Retinal pigment epithelial cell (primary cell): ENCODE results near the gene CADPS2.

Experiments
- DNase-seq: peaks from one replicate; pipeline ENCODE4 v3.0.0-alpha.2; 2010; ENCODE audit warnings: low read depth
- H3K4me3 ChIP-seq: 2 replicates; pipeline ENCODE4 v1.5.1; 2011; ENCODE audit warnings: mild to moderate bottlenecking, low read length, control low read depth, moderate library complexity
- CTCF ChIP-seq: conservative IDR thresholded peaks from 2 replicates; pipeline ENCODE4 v1.5.1; 2011; ENCODE audit warnings: low read depth, low read length, control low read depth, inconsistent platforms

The CADPS2 gene

GRCh38 chr7:122352454-122352853 lies 533.8 kb downstream of the CADPS2 start:
- H3K4me3 ChIP-seq = no peak overlapping the region
- DNase-seq = no peak
- TF ChIP-seq CTCF = no peak

- TF ChIP-seq CTCF = no peak
- H3K4me3 ChIP-seq = no peak overlapping the region
- DNase-seq = no peak
These were observed 535.6 kb downstream of the CADPS2 start for GRCh38 chr7:122350701-122351100.

- no peak for DNase-seq
- no peak overlapping the region for H3K4me3 ChIP-seq
- TF ChIP-seq CTCF = no peak
These were observed 542.0 kb downstream of the CADPS2 start for GRCh38 chr7:122344303-122344620.

GRCh38 chr7:122343601-122344302 lies 542.5 kb downstream of the CADPS2 start:
- TF ChIP-seq CTCF = no peak
- no peak overlapping the region for H3K4me3 ChIP-seq
- no peak for DNase-seq

GRCh38 chr7:122340427-122340826 lies 545.8 kb downstream of the CADPS2 start:
- DNase-seq = no peak
- no peak for TF ChIP-seq CTCF
- no peak overlapping the region for H3K4me3 ChIP-seq

- no peak for DNase-seq
- TF ChIP-seq CTCF = no peak
- no peak overlapping the region for H3K4me3 ChIP-seq
These were observed 546.9 kb downstream of the CADPS2 start for GRCh38 chr7:122339145-122339904.

GRCh38 chr7:122337011-122337410 lies 549.2 kb downstream of the CADPS2 start:
- DNase-seq = no peak
- no peak overlapping the region for H3K4me3 ChIP-seq
- no peak for TF ChIP-seq CTCF
